Neural crest cell (in vitro differentiated cells): ENCODE measurements around the gene SH3RF3. TPM values are rescaled to one million over a fixed set of nuclear protein-coding genes. Genes with fewer than 3 reads are reported as not detected.

Experiments used
- DNase-seq: peaks from one replicate; pipeline ENCODE4 v3.0.0; 2021; ENCODE audit warnings: low read depth, mixed read lengths, low spot score
- H3K27ac Mint-ChIP-seq: one replicate; pipeline ENCODE4 v1.8.0; 2021; ENCODE audit warnings: mild to moderate bottlenecking, mixed read lengths; ENCODE audit not compliant: unreplicated experiment
- H3K27me3 Mint-ChIP-seq: 2 replicates; pipeline ENCODE4 v1.8.0; 2021; ENCODE audit warnings: low read depth, mild to moderate bottlenecking, mixed read lengths
- H3K36me3 Mint-ChIP-seq: 2 replicates; pipeline ENCODE4 v1.8.0; 2021; ENCODE audit warnings: low read depth, mild to moderate bottlenecking, mixed read lengths
- H3K4me1 Mint-ChIP-seq: 2 replicates; pipeline ENCODE4 v1.8.0; 2021; ENCODE audit warnings: mixed read lengths
- H3K4me3 Mint-ChIP-seq: one replicate; pipeline ENCODE4 v1.8.0; 2021; ENCODE audit warnings: mild to moderate bottlenecking, mixed read lengths
- H3K9me3 Mint-ChIP-seq: 2 replicates; pipeline ENCODE4 v1.8.0; 2021; ENCODE audit warnings: mixed read lengths
- total RNA-seq: library from RNA; stranded (reverse); gene quantifications from 2 replicates; pipeline ENCODE4 v1.2.1, GENCODE V29; 2021
- TF ChIP-seq, protein P1 (sequence below): fragments of 200-600 bp; sonication (generic); conservative IDR thresholded peaks from 2 replicates; pipeline ENCODE4 v1.5.0; 2021; ENCODE audit warnings: antibody characterized with exemption, mild to moderate bottlenecking

SH3RF3 gene
- total RNA-seq, 1 donor from 2014 or later, result 0.70 TPM

- TF ChIP-seq, protein P1, sequence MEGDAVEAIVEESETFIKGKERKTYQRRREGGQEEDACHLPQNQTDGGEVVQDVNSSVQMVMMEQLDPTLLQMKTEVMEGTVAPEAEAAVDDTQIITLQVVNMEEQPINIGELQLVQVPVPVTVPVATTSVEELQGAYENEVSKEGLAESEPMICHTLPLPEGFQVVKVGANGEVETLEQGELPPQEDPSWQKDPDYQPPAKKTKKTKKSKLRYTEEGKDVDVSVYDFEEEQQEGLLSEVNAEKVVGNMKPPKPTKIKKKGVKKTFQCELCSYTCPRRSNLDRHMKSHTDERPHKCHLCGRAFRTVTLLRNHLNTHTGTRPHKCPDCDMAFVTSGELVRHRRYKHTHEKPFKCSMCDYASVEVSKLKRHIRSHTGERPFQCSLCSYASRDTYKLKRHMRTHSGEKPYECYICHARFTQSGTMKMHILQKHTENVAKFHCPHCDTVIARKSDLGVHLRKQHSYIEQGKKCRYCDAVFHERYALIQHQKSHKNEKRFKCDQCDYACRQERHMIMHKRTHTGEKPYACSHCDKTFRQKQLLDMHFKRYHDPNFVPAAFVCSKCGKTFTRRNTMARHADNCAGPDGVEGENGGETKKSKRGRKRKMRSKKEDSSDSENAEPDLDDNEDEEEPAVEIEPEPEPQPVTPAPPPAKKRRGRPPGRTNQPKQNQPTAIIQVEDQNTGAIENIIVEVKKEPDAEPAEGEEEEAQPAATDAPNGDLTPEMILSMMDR, result no peak
- no peaks in the 10 kb centered on the region for H3K9me3 Mint-ChIP-seq
- H3K4me3 Mint-ChIP-seq, result peak overlapping the region; percentile 91
- no peak for DNase-seq
- H3K27ac Mint-ChIP-seq, result no peak overlapping the region
- peaks cover 8% of the 10 kb centered on the region for H3K4me1 Mint-ChIP-seq
- H3K27me3 Mint-ChIP-seq, result peaks cover 73% of the 10 kb centered on the region
- H3K36me3 Mint-ChIP-seq, result no peaks in the 10 kb centered on the region
Measured at GRCh38 chr2:109129921-109130722, 1.1 kb downstream of the SH3RF3 start.

DNA sequence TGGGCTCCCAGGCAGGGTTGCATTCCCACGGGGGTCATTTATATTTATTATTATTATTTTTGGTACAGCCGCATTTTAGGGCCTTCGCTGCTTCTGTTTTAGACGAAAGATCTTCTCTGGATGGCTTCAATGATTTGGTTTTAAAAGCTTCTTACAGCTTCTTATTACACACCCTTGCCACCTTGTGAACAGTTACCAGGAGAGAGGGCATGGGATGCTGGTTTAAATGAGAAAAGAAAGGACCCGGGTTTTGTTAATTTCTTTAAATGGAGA is 1.7 kb downstream of the SH3RF3 start:
- peaks cover 13% of the 10 kb centered on the region for H3K4me1 Mint-ChIP-seq
- peak overlapping the region; percentile 47 for H3K4me3 Mint-ChIP-seq
- no peak overlapping the region for H3K27ac Mint-ChIP-seq
- no peaks in the 10 kb centered on the region for H3K9me3 Mint-ChIP-seq
- H3K27me3 Mint-ChIP-seq, result peaks cover 78% of the 10 kb centered on the region
- no peaks in the 10 kb centered on the region for H3K36me3 Mint-ChIP-seq
- TF ChIP-seq, protein P1, result no peak
- DNase-seq, result no peak

GRCh38 chr2:109131777-109132176 is 2.8 kb downstream of the SH3RF3 start:
- H3K9me3 Mint-ChIP-seq, result no peaks in the 10 kb centered on the region
- DNase-seq, result no peak
- peaks cover 77% of the 10 kb centered on the region for H3K27me3 Mint-ChIP-seq
- no peak overlapping the region for H3K27ac Mint-ChIP-seq
- no peaks in the 10 kb centered on the region for H3K36me3 Mint-ChIP-seq
- H3K4me3 Mint-ChIP-seq, result no peak overlapping the region
- TF ChIP-seq, protein P1, result no peak
- peaks cover 18% of the 10 kb centered on the region for H3K4me1 Mint-ChIP-seq

DNA sequence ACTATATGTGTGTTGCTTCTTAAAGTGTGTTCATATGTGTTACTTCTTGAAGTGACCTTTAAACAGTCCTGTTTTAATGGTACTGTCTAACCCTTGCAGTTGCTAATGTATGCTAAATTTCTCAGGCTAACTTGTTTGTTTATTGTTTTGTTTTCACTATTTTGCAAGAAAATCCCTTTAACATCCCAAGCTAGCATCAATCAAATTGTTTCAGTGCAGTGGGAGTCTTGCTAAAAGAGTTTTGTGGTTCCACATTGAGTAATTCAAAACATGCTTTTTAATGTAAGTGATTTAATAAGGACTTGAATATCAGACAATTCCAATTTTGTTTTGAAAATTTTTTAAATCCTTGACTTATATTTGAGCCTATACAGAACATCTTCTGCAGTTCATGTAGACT is 3.6 kb downstream of the SH3RF3 start:
- H3K27ac Mint-ChIP-seq, result no peak overlapping the region
- no peaks in the 10 kb centered on the region for H3K9me3 Mint-ChIP-seq
- H3K4me1 Mint-ChIP-seq, result peaks cover 18% of the 10 kb centered on the region
- H3K36me3 Mint-ChIP-seq, result no peaks in the 10 kb centered on the region
- no peak overlapping the region for H3K4me3 Mint-ChIP-seq
- H3K27me3 Mint-ChIP-seq, result peaks cover 75% of the 10 kb centered on the region
- no peak for DNase-seq
- TF ChIP-seq, protein P1, result no peak

- H3K36me3 Mint-ChIP-seq, result no peaks in the 10 kb centered on the region
- DNase-seq, result no peak
Measured at GRCh38 chr2:109133746-109134145, 4.7 kb downstream of the SH3RF3 start.

More at GRCh38 chr2:109133746-109134145, 4.7 kb downstream of the SH3RF3 start:
- no peak overlapping the region for H3K27ac Mint-ChIP-seq
- no peaks in the 10 kb centered on the region for H3K9me3 Mint-ChIP-seq
- H3K4me3 Mint-ChIP-seq, result no peak overlapping the region
- TF ChIP-seq, protein P1, result no peak
- H3K4me1 Mint-ChIP-seq, result peaks cover 15% of the 10 kb centered on the region
- H3K27me3 Mint-ChIP-seq, result peaks cover 66% of the 10 kb centered on the region
